Cardiac fibroblast (primary cell): ENCODE data around the gene HARS2.
"Not testable (repeated sequence)": the region's sequence is repeated elsewhere in the genome, so short reads cannot be mapped to it uniquely, and the experiment has no call there.

Experiments used
- DNase-seq, 2 donors: peaks; one replicate each; pipeline versions ENCODE4 v3.0.0 to v3.0.0-alpha.2; 2010; ENCODE audit warnings: low read depth in 2 of 2
- H3K4me3 ChIP-seq, 2 donors: replicated peaks in 1 of 2; 1 replicate in 1 of 2; 2 replicates in 1 of 2; pipeline ENCODE4 v1.5.1; 2011; ENCODE audit warnings: low read depth in 2 of 2, low read length in 2 of 2, mild to moderate bottlenecking in 2 of 2, moderate library complexity in 1 of 2
- CTCF ChIP-seq: IDR thresholded peaks from one replicate; pipeline ENCODE4 v1.5.1; 2011; ENCODE audit warnings: low read depth, mild to moderate bottlenecking, low read length, inconsistent platforms

The HARS2 gene

GRCh38 chr5:140718266-140718592 is 27.0 kb downstream of the HARS2 start:
- no peak for TF ChIP-seq CTCF
- peak overlapping the region in 1 of 2 donors; percentile 39 for H3K4me3 ChIP-seq
- no peak for DNase-seq

- DNase-seq = peak in 1 of 2 donors; percentile 10
- H3K4me3 ChIP-seq = not testable (repeated sequence)
These were observed 29.5 kb downstream of the HARS2 start for GRCh38 chr5:140720738-140721137.

- DNase-seq, H3K4me3 ChIP-seq: not testable (repeated sequence)
These were observed 30.1 kb downstream of the HARS2 start for GRCh38 chr5:140721395-140721794.

GRCh38 chr5:140725799-140726471 is 34.7 kb downstream of the HARS2 start:
- no peak for TF ChIP-seq CTCF
- peak; percentile 87 to 98 for DNase-seq
- H3K4me3 ChIP-seq = peak overlapping the region; percentile 29 to 56

- no peak for TF ChIP-seq CTCF
- no peak for DNase-seq
- H3K4me3 ChIP-seq = no peak overlapping the region
These were observed 41.8 kb downstream of the HARS2 start for GRCh38 chr5:140733098-140733497.

GRCh38 chr5:140734354-140734753 is 43.1 kb downstream of the HARS2 start:
- H3K4me3 ChIP-seq = no peak overlapping the region
- peak; percentile 14 to 32 for DNase-seq

GRCh38 chr5:140737486-140737885 is 46.2 kb downstream of the HARS2 start:
- DNase-seq = no peak
- H3K4me3 ChIP-seq = no peak overlapping the region
- TF ChIP-seq CTCF = no peak

More at GRCh38 chr5:140734354-140734753, 43.1 kb downstream of the HARS2 start:
- peak; percentile 22 for TF ChIP-seq CTCF

- DNase-seq = no peak
- no peak overlapping the region for H3K4me3 ChIP-seq
- TF ChIP-seq CTCF = no peak
These were observed 50.7 kb downstream of the HARS2 start for GRCh38 chr5:140741967-140742366.
